HepG2 (cell line): ENCODE results near the gene ERBB4. TPM values are rescaled to one million over a fixed set of nuclear protein-coding genes. Genes with fewer than 3 reads are reported as not detected.

Source experiments
- ATAC-seq: fragments of 200-7000 bp; cut with Tn5 transposase; 3 replicates; pipeline ENCODE4 v1.9.1; 2020; ENCODE audit warnings: mild to moderate bottlenecking, moderate library complexity
- BruUV-seq: library from RNA; stranded (reverse); fragments of 400-500 nt; replicated peaks from 2 replicates; lab custom pipeline; 2021; lab: Mats Ljungman, UMichigan
- CTCF ChIA-PET: fragments of 300-600 bp; formaldehyde crosslinking; extraction: SDS; loops from one replicate; lab custom pipeline; 2021; ENCODE audit warnings: low total read pairs, inconsistent platforms, low intra/inter-chr PET ratio; lab: Yijun Ruan, JAX
- POLR2A ChIA-PET: fragments of 350-600 bp; sonication (Branson Sonifier 250); formaldehyde crosslinking; loops from one replicate; lab custom pipeline; 2020; ENCODE audit warnings: antibody characterized with exemption, inconsistent platforms; lab: Yijun Ruan, JAX
- DNase-seq: peaks from one replicate; pipeline ENCODE4 v3.0.0-alpha.2; 2015; ENCODE audit warnings: low spot score
- FAIRE-seq: peaks from 3 replicates; lab custom pipeline; 2011; peaks lifted over from hg19 to GRCh38; lab: Jason Lieb, UNC
- H2AFZ ChIP-seq: one replicate; pipeline ENCODE4 v1.6.1; 2011; ENCODE audit warnings: low read length, inconsistent platforms
- H3K27ac ChIP-seq: fragments of 300-600 bp; 3 replicates; pipeline ENCODE4 v1.8.0; 2011; ENCODE audit warnings: mixed run types, mild to moderate bottlenecking, mixed read lengths, low read length, inconsistent platforms; ENCODE audit not compliant: insufficient read depth; ENCODE audit errors: extremely low read length
- H3K27me3 ChIP-seq, 2 experiments: fragments of 200-600 bp in 1 of 2; 2 replicates in 1 of 2; 3 replicates in 1 of 2; pipeline versions ENCODE4 v1.6.0 to v1.8.0; 2011; ENCODE audit warnings: low read length in 2 of 2, mild to moderate bottlenecking in 2 of 2, moderate library complexity in 2 of 2, inconsistent platforms in 1 of 2; ENCODE audit not compliant: insufficient read depth in 2 of 2, control insufficient read depth in 1 of 2
- H3K36me3 ChIP-seq, 2 experiments: fragments of 200-600 bp in 1 of 2; replicated peaks in 1 of 2; 2 replicates in 1 of 2; 3 replicates in 1 of 2; pipeline versions ENCODE4 v1.5.1 to v1.8.0; 2011; ENCODE audit warnings: low read length in 2 of 2, inconsistent platforms in 1 of 2; ENCODE audit not compliant: insufficient read depth in 2 of 2, control insufficient read depth in 1 of 2
- H3K4me1 ChIP-seq: 2 replicates; pipeline ENCODE4 v1.5.1; 2012; ENCODE audit warnings: low read length, inconsistent platforms; ENCODE audit not compliant: insufficient read depth
- H3K4me2 ChIP-seq: 2 replicates; pipeline ENCODE4 v1.6.0; 2011; ENCODE audit warnings: low read depth, low read length, inconsistent platforms
- H3K4me3 ChIP-seq, 3 experiments: fragments of 200-600 bp in 1 of 3; sonication (generic), shearing (Covaris generic) in 1 of 3; replicated peaks in 1 of 3; 2 replicates each; pipeline ENCODE4 v1.5.1; 2011 to 2016; ENCODE audit warnings: low read length in 3 of 3, inconsistent platforms in 2 of 3, low read depth in 2 of 3, mild to moderate bottlenecking in 2 of 3, control low read depth in 1 of 3, mixed read lengths in 1 of 3; ENCODE audit not compliant: insufficient read depth in 1 of 3
- H3K79me2 ChIP-seq: one replicate; pipeline ENCODE4 v1.6.1; 2011; ENCODE audit warnings: low read length, inconsistent platforms; ENCODE audit not compliant: insufficient read depth
- H3K9ac ChIP-seq: 2 replicates; pipeline ENCODE4 v1.6.0; 2011; ENCODE audit warnings: mild to moderate bottlenecking, low read depth, low read length, inconsistent platforms; ENCODE audit not compliant: insufficient read depth
- H3K9me3 ChIP-seq: 2 replicates; pipeline ENCODE4 v1.5.1; 2012; ENCODE audit warnings: mild to moderate bottlenecking, low read length
- H4K20me1 ChIP-seq: 2 replicates; pipeline ENCODE4 v1.6.0; 2011; ENCODE audit warnings: inconsistent platforms, mild to moderate bottlenecking, low read length, moderate library complexity; ENCODE audit not compliant: insufficient read depth
- ATF3 ChIP-seq: sonication (generic); formaldehyde crosslinking; IDR thresholded peaks from 2 replicates; pipeline ENCODE4 v1.4.0; 2020; ENCODE audit warnings: missing genetic modification reagents
- CREB3 ChIP-seq: sonication (generic); formaldehyde crosslinking; IDR thresholded peaks from 2 replicates; pipeline ENCODE4 v1.5.0; 2020; ENCODE audit warnings: missing genetic modification reagents
- FOXP1 ChIP-seq, 2 experiments: fragments of 450-650 bp in 1 of 2; IDR thresholded peaks; 2 replicates each; pipeline ENCODE4 v1.6.1; 2017 to 2018; ENCODE audit warnings: antibody characterized with exemption in 1 of 2
- MXD1 ChIP-seq: sonication (generic); formaldehyde crosslinking; IDR thresholded peaks from 2 replicates; pipeline ENCODE4 v1.4.0; 2020; ENCODE audit warnings: mild to moderate bottlenecking, missing genetic modification reagents
- MXD3 ChIP-seq: IDR thresholded peaks from 2 replicates; pipeline ENCODE4 v1.6.1; 2016; ENCODE audit warnings: mild to moderate bottlenecking, missing biosample characterization, missing genetic modification reagents
- NFKB2 ChIP-seq: sonication (generic); formaldehyde crosslinking; IDR thresholded peaks from 2 replicates; pipeline ENCODE4 v1.4.0; 2020; ENCODE audit warnings: missing genetic modification reagents, borderline replicate concordance
- NFYC ChIP-seq: IDR thresholded peaks from 2 replicates; pipeline ENCODE4 v1.6.1; 2016; ENCODE audit warnings: missing genetic modification reagents, missing compliant biosample characterization
- SMARCE1 ChIP-seq: fragments of 450-650 bp; IDR thresholded peaks from 2 replicates; pipeline ENCODE4 v1.6.1; 2017; ENCODE audit warnings: borderline replicate concordance
- SNRNP70 ChIP-seq: fragments of 200-400 bp; formaldehyde crosslinking; IDR thresholded peaks from 2 replicates; pipeline ENCODE4 v1.6.1; 2017; ENCODE audit warnings: mild to moderate bottlenecking, low read depth, low read length, moderate library complexity
- TCF7 ChIP-seq: sonication (generic); IDR thresholded peaks from 2 replicates; pipeline ENCODE4 v1.6.1; 2016; ENCODE audit warnings: antibody characterized with exemption, low read depth
- THAP8 ChIP-seq: sonication (generic); formaldehyde crosslinking; IDR thresholded peaks from 2 replicates; pipeline ENCODE4 v1.5.1; 2020; ENCODE audit warnings: missing genetic modification reagents, mild to moderate bottlenecking, borderline replicate concordance
- TIGD3 ChIP-seq: sonication (generic); formaldehyde crosslinking; IDR thresholded peaks from 2 replicates; pipeline ENCODE4 v1.5.1; 2020; ENCODE audit warnings: mild to moderate bottlenecking, missing genetic modification reagents, borderline replicate concordance
- ZNF180 ChIP-seq: sonication (generic); formaldehyde crosslinking; IDR thresholded peaks from 2 replicates; pipeline ENCODE4 v1.4.0; 2020; ENCODE audit warnings: low read depth, missing genetic modification reagents, borderline replicate concordance
- ZNF510 ChIP-seq: sonication (generic); formaldehyde crosslinking; IDR thresholded peaks from 2 replicates; pipeline ENCODE4 v1.4.0; 2020; ENCODE audit warnings: low read depth, mild to moderate bottlenecking, missing genetic modification reagents
- ZNF83 ChIP-seq: sonication (generic); formaldehyde crosslinking; IDR thresholded peaks from 2 replicates; pipeline ENCODE4 v1.4.0; 2020; ENCODE audit warnings: missing genetic modification reagents, mild to moderate bottlenecking, borderline replicate concordance
- WGBS: methylation state at CpG from one replicate; pipeline ENCODE4 v1.1.6; 2017; ENCODE audit warnings: low lambda C conversion rate; 5-methylcytosine and 5-hydroxymethylcytosine counted together
- in situ Hi-C: cut with HindIII; loops from 2 replicates; pipeline ENCODE4 v1.10.0; 2017; ENCODE audit warnings: low pct_unique_long_range_greater_than_20kb; ENCODE audit not compliant: extremely low pct_ligation_motif_present
- intact Hi-C: fragments of 100-400 bp; cut with micrococcal nuclease; formaldehyde crosslinking; loops from one replicate; pipeline ENCODE4 v1.10.0; 2022; ENCODE audit not compliant: unreplicated experiment
- polyA plus RNA-seq, 8 experiments: library from polyadenylated mRNA; depleted of rRNA in 3 of 8; stranded (reverse) in 7 of 8; unstranded in 1 of 8; fragments of >200 nt; fragmentation: Illumina TruSeq in 4 of 8; extraction: Trizol in 4 of 8; gene quantifications; 2 replicates each; pipeline versions ENCODE4 v1.2.1 to v1.2.3, GENCODE V29; 2011 to 2016; ENCODE audit warnings: low read depth in 4 of 8, missing spikeins in 1 of 8, mixed read lengths in 1 of 8; ENCODE audit not compliant: insufficient read depth in 1 of 8
- total RNA-seq, 5 experiments: library from RNA; depleted of rRNA; stranded (reverse); fragments of >200 nt; fragmentation: Illumina TruSeq; extraction: Trizol; gene quantifications; 2 replicates each; pipeline ENCODE4 v1.2.3, GENCODE V29; 2016; ENCODE audit warnings: low read depth in 1 of 5

ERBB4 gene
- total and polyA plus RNA-seq, 2 of the 13 experiments (the other 11 are each of a cell fraction or from before 2014, with no cell fraction given), result not detected

- H2AFZ ChIP-seq, result no peak overlapping the region
- H3K4me2 ChIP-seq, result no peak overlapping the region
- H3K27ac ChIP-seq, result no peak overlapping the region
- TF ChIP-seq NFYC, result no peak
- DNase-seq (no peak), ATAC-seq (no peak), FAIRE-seq (no peak)
- no peaks in the 10 kb centered on the region for H4K20me1 ChIP-seq
- no TSS peak for BruUV-seq
- H3K4me1 ChIP-seq, result no peaks in the 10 kb centered on the region
- no peak overlapping the region for H3K9ac ChIP-seq
- CTCF ChIA-PET, result no interaction called here
- WGBS, result 9% methylated on average over 4 of the region's 4 CpGs
- POLR2A ChIA-PET, result no interaction called here
- intact Hi-C loops, result no loop called here
- no peaks in the 10 kb centered on the region for H3K9me3 ChIP-seq
- no peak overlapping the region for H3K4me3 ChIP-seq
- H3K36me3 ChIP-seq, result no peaks in the 10 kb centered on the region
- no peaks in the 10 kb centered on the region for H3K79me2 ChIP-seq
- in situ Hi-C loops, result no loop called here
- H3K27me3 ChIP-seq, result no peaks in the 10 kb centered on the region
Observed at GRCh38 chr2:211996857-211997256, 541.7 kb downstream of the ERBB4 start.

- intact Hi-C loops (no loop called here), in situ Hi-C loops (no loop called here)
- Histone ChIP-seq H3K4me2 (no peak overlapping the region), H3K79me2 (no peaks in the 10 kb centered on the region), H3K27ac (no peak overlapping the region), H3K4me3 (no peak overlapping the region), H3K36me3 (no peaks in the 10 kb centered on the region), H2AFZ (no peak overlapping the region), H3K27me3 (no peaks in the 10 kb centered on the region), H3K4me1 (no peaks in the 10 kb centered on the region), H4K20me1 (no peaks in the 10 kb centered on the region), H3K9me3 (no peaks in the 10 kb centered on the region), H3K9ac (no peak overlapping the region)
- ATAC-seq (no peak), DNase-seq (no peak), FAIRE-seq (no peak)
- CTCF ChIA-PET, result no interaction called here
- POLR2A ChIA-PET, result no interaction called here
- no TSS peak for BruUV-seq
- WGBS, result 32% methylated on average over 2 of the region's 2 CpGs
- TF ChIP-seq ZNF180 (CRISPR knock-in tag) (no peak), THAP8 (CRISPR knock-in tag) (no peak), ZNF510 (CRISPR knock-in tag) (no peak), ATF3 (CRISPR knock-in tag) (no peak), NFKB2 (CRISPR knock-in tag) (no peak), MXD1 (CRISPR knock-in tag) (no peak), SNRNP70 (no peak), TIGD3 (CRISPR knock-in tag) (no peak), ZNF83 (CRISPR knock-in tag) (no peak), CREB3 (CRISPR knock-in tag) (no peak), TCF7 (no peak), FOXP1 (IDR thresholded peaks at IDR 0.05) (no peak), FOXP1 (CRISPR knock-in tag; IDR thresholded peaks at IDR 0.05) (no peak), MXD3 (CRISPR knock-in tag) (no peak), SMARCE1 (no peak)
Observed at GRCh38 chr2:211994806-211995205, 543.8 kb downstream of the ERBB4 start.
